ENCODE measurements around the gene ETFBKMT.
A peak's percentile ranks its signal among the peaks of the same experiment; 100 is the strongest.

Gene ETFBKMT

GRCh38 chr12:31655208-31655607, 4.3 kb upstream of the ETFBKMT start:
- Histone ChIP-seq H3K27me3 (replicated peaks; ENCODE audit: insufficient read depth, low read length) (no peaks in the 10 kb centered on the region), H3K9ac (ENCODE audit: low read length) (no peak overlapping the region), H3F3A (ENCODE audit: insufficient read depth, low read length) (peaks cover 23% of the 10 kb centered on the region), H3K79me2 (ENCODE audit: low read length) (peaks cover 14% of the 10 kb centered on the region), H3K4me1 (ENCODE audit: low read length) (peaks cover 9% of the 10 kb centered on the region; the same call in 1 of the 2 replicates), H4K20me1 (ENCODE audit: insufficient read depth, low read length) (no peaks in the 10 kb centered on the region), H3K4me3 (ENCODE audit: low read length) (no peak overlapping the region), H3K27ac (ENCODE audit: low read length) (no peak overlapping the region), H3K9me2 (replicated peaks; ENCODE audit: insufficient read depth, low read length) (no peaks in the 10 kb centered on the region), H3K36me3 (replicated peaks; ENCODE audit: insufficient read depth, low read length) (no peaks in the 10 kb centered on the region), H3K4me2 (ENCODE audit: low read depth, low read length) (no peak overlapping the region), H2AFZ (ENCODE audit: low read length) (no peak overlapping the region), H3K9me3 (replicated peaks; ENCODE audit: insufficient read depth, low read length) (no peaks in the 10 kb centered on the region)
- DNase-seq: no peak
- TF ChIP-seq EZH2 (optimal IDR thresholded peaks at IDR 0.05; ENCODE audit: low read depth, low read length) (no peak), CTCF (IDR thresholded peaks at IDR 0.05; ENCODE audit: low read length) (no peak), EZH2phosphoT487 (IDR thresholded peaks at IDR 0.05; ENCODE audit: low read length) (no peak)

GRCh38 chr12:31655792-31656191, 3.7 kb upstream of the ETFBKMT start:
- Histone ChIP-seq H3K4me2 (ENCODE audit: low read depth, low read length) (no peak overlapping the region), H4K20me1 (ENCODE audit: insufficient read depth, low read length) (no peaks in the 10 kb centered on the region)

GRCh38 chr12:31658471-31659086, 909 bp upstream of the ETFBKMT start:
- peak overlapping the region; percentile 98 for H2AFZ ChIP-seq (ENCODE audit: low read length)
- peak overlapping the region; percentile 86 for H3K4me2 ChIP-seq (ENCODE audit: low read depth, low read length)
- H3K9ac ChIP-seq (ENCODE audit: low read length): peak overlapping the region; percentile 67; the same call in 1 of the 2 replicates
- H3K9me3 ChIP-seq (replicated peaks; ENCODE audit: insufficient read depth, low read length): no peaks in the 10 kb centered on the region
- H3F3A ChIP-seq (ENCODE audit: insufficient read depth, low read length): peaks cover 7% of the 10 kb centered on the region
- peaks cover 9% of the 10 kb centered on the region; the same call in 1 of the 2 replicates for H3K4me1 ChIP-seq (ENCODE audit: low read length)
- no peaks in the 10 kb centered on the region for H3K79me2 ChIP-seq (ENCODE audit: low read length)
- H3K27ac ChIP-seq (ENCODE audit: low read length): peak overlapping the region; percentile 93; the same call in 1 of the 2 replicates
- no peaks in the 10 kb centered on the region for H4K20me1 ChIP-seq (ENCODE audit: insufficient read depth, low read length)
- peak overlapping the region; percentile 88 for H3K4me3 ChIP-seq (ENCODE audit: low read length)
- H3K27me3 ChIP-seq (replicated peaks; ENCODE audit: insufficient read depth, low read length): no peaks in the 10 kb centered on the region
- no peaks in the 10 kb centered on the region for H3K9me2 ChIP-seq (replicated peaks; ENCODE audit: insufficient read depth, low read length)
- H3K36me3 ChIP-seq (replicated peaks; ENCODE audit: insufficient read depth, low read length): no peaks in the 10 kb centered on the region
- TF ChIP-seq EZH2phosphoT487 (IDR thresholded peaks at IDR 0.05; ENCODE audit: low read length) (no peak), CTCF (IDR thresholded peaks at IDR 0.05; ENCODE audit: low read length) (no peak), EZH2 (optimal IDR thresholded peaks at IDR 0.05; ENCODE audit: low read depth, low read length) (no peak)
- no peak for DNase-seq

More at GRCh38 chr12:31655792-31656191, 3.7 kb upstream of the ETFBKMT start:
- peaks cover 23% of the 10 kb centered on the region for H3F3A ChIP-seq (ENCODE audit: insufficient read depth, low read length)
- H3K27ac ChIP-seq (ENCODE audit: low read length): no peak overlapping the region
- H3K36me3 ChIP-seq (replicated peaks; ENCODE audit: insufficient read depth, low read length): no peaks in the 10 kb centered on the region
- no peaks in the 10 kb centered on the region for H3K27me3 ChIP-seq (replicated peaks; ENCODE audit: insufficient read depth, low read length)
- H3K4me1 ChIP-seq (ENCODE audit: low read length): peaks cover 9% of the 10 kb centered on the region; the same call in 1 of the 2 replicates
- H3K9me2 ChIP-seq (replicated peaks; ENCODE audit: insufficient read depth, low read length): no peaks in the 10 kb centered on the region
- no peak overlapping the region for H2AFZ ChIP-seq (ENCODE audit: low read length)
- no peaks in the 10 kb centered on the region for H3K9me3 ChIP-seq (replicated peaks; ENCODE audit: insufficient read depth, low read length)
- H3K79me2 ChIP-seq (ENCODE audit: low read length): peaks cover 8% of the 10 kb centered on the region
- TF ChIP-seq CTCF (IDR thresholded peaks at IDR 0.05; ENCODE audit: low read length) (no peak), EZH2 (optimal IDR thresholded peaks at IDR 0.05; ENCODE audit: low read depth, low read length) (no peak), EZH2phosphoT487 (IDR thresholded peaks at IDR 0.05; ENCODE audit: low read length) (no peak)
- no peak for DNase-seq
- H3K4me3 ChIP-seq (ENCODE audit: low read length): no peak overlapping the region
- H3K9ac ChIP-seq (ENCODE audit: low read length): no peak overlapping the region
